Thyroid gland (tissue), 4 donors: ENCODE measurements around the gene WDR81.

Experiments
- CTCF ChIP-seq, 6 experiments: fragments of 200-600 bp in 3 of 6; fragments of 450-650 bp in 3 of 6; sonication (generic) in 3 of 6; IDR thresholded peaks; one replicate each; pipeline ENCODE4 v1.5.1; 2016 to 2019; ENCODE audit warnings: antibody characterized with exemption in 6 of 6, mild to moderate bottlenecking in 2 of 6, inconsistent platforms in 1 of 6, moderate library complexity in 1 of 6
- POLR2A ChIP-seq, 2 donors: fragments of 450-650 bp; IDR thresholded peaks; one replicate each; pipeline ENCODE4 v1.6.1; 2017; ENCODE audit warnings: antibody characterized with exemption in 2 of 2, mild to moderate bottlenecking in 2 of 2, moderate library complexity in 1 of 2

- TF ChIP-seq CTCF (IDR thresholded peaks at IDR 0.05) (no peak), POLR2A (IDR thresholded peaks at IDR 0.05) (no peak)
Observed at GRCh38 chr17:1676401-1676800, 48.1 kb upstream of the WDR81 start.
